HG02970 (cell line): ENCODE measurements around the gene TCAF1.
"Not testable (repeated sequence)": the region's sequence is repeated elsewhere in the genome, so short reads cannot be mapped to it uniquely, and the experiment has no call there.

ENCODE experiments used
- ATAC-seq: cut with Tn5 transposase; IDR thresholded peaks from one replicate; pipeline ENCODE4 v1.9.1; 2021; ENCODE audit warnings: mild to moderate bottlenecking, moderate library complexity, moderate number of reproducible peaks; ENCODE audit not compliant: unreplicated experiment, low FRiP score

TCAF1 gene

GRCh38 chr7:143806664-143807071 is 95.3 kb downstream of the TCAF1 start:
- not testable (repeated sequence) for ATAC-seq
